ENCODE results near the gene IGFBP6. TPM values are rescaled to one million over a fixed set of nuclear protein-coding genes. Genes with fewer than 3 reads are reported as not detected.
A peak's percentile ranks its signal among the peaks of the same experiment; 100 is the strongest.

The IGFBP6 gene
- total and polyA plus RNA-seq, 9 of the 15 experiments (the other 6 are each of a cell fraction or from before 2014, with no cell fraction given), result 0.15 to 1.4 (median 0.54) TPM

- TF ChIP-seq, protein P1, sequence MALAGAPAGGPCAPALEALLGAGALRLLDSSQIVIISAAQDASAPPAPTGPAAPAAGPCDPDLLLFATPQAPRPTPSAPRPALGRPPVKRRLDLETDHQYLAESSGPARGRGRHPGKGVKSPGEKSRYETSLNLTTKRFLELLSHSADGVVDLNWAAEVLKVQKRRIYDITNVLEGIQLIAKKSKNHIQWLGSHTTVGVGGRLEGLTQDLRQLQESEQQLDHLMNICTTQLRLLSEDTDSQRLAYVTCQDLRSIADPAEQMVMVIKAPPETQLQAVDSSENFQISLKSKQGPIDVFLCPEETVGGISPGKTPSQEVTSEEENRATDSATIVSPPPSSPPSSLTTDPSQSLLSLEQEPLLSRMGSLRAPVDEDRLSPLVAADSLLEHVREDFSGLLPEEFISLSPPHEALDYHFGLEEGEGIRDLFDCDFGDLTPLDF (CRISPR knock-in tag; IDR thresholded peaks at IDR 0.05), result no peak
- TF ChIP-seq YY1 (IDR thresholded peaks at IDR 0.05; ENCODE audit: borderline replicate concordance in 1 of 3, control insufficient read depth in 1 of 3, extremely low read depth in 1 of 3, insufficient read depth in 3 of 3, insufficient read length in 1 of 3, insufficient replicate concordance in 2 of 3, low read depth in 1 of 3, low read length in 2 of 3) (no peak), ZNF696 (CRISPR knock-in tag; conservative IDR thresholded peaks at IDR 0.05) (no peak), NFE2L1 (tag; IDR thresholded peaks at IDR 0.05; ENCODE audit: borderline replicate concordance, low read depth) (no peak), ZNF644 (tag; IDR thresholded peaks at IDR 0.05; ENCODE audit: low read depth) (no peak), TAF7 (tag; IDR thresholded peaks at IDR 0.05) (no peak), ZNF146 (CRISPR knock-in tag; IDR thresholded peaks at IDR 0.05; ENCODE audit: unreplicated experiment) (no peak), CCAR2 (IDR thresholded peaks at IDR 0.05; ENCODE audit: low read depth, low read length) (no peak), ELF1 (tag; IDR thresholded peaks at IDR 0.05) (no peak), SRSF7 (optimal IDR thresholded peaks at IDR 0.05; ENCODE audit: low read depth, low read length) (no peak), SMARCA4 (IDR thresholded peaks at IDR 0.05) (peak; percentile 44; the same call in 1 of the 2 replicates), TCF7 (IDR thresholded peaks at IDR 0.05; ENCODE audit: borderline replicate concordance) (no peak), SMARCE1 (IDR thresholded peaks at IDR 0.05) (0 out of 2 replicates have a peak, but pooled peaks have one; percentile 55), ZNF77 (CRISPR knock-in tag; IDR thresholded peaks at IDR 0.05) (no peak), ARID1B (IDR thresholded peaks at IDR 0.05) (peak; percentile 49), ARID3A (IDR thresholded peaks at IDR 0.05; ENCODE audit: borderline replicate concordance, low read depth, low read length) (no peak), SREBF1 (IDR thresholded peaks at IDR 0.05; ENCODE audit: borderline replicate concordance, low read depth, low read length) (no peak), POLR2B (IDR thresholded peaks at IDR 0.05; ENCODE audit: low read depth, partially characterized antibody) (no peak)
- TF ChIP-seq, protein P2, sequence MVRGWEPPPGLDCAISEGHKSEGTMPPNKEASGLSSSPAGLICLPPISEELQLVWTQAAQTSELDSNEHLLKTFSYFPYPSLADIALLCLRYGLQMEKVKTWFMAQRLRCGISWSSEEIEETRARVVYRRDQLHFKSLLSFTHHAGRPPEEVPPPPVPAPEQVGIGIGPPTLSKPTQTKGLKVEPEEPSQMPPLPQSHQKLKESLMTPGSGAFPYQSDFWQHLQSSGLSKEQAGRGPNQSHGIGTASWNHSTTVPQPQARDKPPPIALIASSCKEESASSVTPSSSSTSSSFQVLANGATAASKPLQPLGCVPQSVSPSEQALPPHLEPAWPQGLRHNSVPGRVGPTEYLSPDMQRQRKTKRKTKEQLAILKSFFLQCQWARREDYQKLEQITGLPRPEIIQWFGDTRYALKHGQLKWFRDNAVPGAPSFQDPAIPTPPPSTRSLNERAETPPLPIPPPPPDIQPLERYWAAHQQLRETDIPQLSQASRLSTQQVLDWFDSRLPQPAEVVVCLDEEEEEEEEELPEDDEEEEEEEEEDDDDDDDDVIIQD (CRISPR knock-in tag; IDR thresholded peaks at IDR 0.05), result no peak
- TF ChIP-seq, protein P3, sequence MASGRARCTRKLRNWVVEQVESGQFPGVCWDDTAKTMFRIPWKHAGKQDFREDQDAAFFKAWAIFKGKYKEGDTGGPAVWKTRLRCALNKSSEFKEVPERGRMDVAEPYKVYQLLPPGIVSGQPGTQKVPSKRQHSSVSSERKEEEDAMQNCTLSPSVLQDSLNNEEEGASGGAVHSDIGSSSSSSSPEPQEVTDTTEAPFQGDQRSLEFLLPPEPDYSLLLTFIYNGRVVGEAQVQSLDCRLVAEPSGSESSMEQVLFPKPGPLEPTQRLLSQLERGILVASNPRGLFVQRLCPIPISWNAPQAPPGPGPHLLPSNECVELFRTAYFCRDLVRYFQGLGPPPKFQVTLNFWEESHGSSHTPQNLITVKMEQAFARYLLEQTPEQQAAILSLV (tag; IDR thresholded peaks at IDR 0.05), result no peak
- TF ChIP-seq, protein P4, sequence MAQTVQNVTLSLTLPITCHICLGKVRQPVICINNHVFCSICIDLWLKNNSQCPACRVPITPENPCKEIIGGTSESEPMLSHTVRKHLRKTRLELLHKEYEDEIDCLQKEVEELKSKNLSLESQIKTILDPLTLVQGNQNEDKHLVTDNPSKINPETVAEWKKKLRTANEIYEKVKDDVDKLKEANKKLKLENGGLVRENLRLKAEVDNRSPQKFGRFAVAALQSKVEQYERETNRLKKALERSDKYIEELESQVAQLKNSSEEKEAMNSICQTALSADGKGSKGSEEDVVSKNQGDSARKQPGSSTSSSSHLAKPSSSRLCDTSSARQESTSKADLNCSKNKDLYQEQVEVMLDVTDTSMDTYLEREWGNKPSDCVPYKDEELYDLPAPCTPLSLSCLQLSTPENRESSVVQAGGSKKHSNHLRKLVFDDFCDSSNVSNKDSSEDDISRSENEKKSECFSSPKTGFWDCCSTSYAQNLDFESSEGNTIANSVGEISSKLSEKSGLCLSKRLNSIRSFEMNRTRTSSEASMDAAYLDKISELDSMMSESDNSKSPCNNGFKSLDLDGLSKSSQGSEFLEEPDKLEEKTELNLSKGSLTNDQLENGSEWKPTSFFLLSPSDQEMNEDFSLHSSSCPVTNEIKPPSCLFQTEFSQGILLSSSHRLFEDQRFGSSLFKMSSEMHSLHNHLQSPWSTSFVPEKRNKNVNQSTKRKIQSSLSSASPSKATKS (CRISPR knock-in tag; IDR thresholded peaks at IDR 0.05), result no peak
Measured at GRCh38 chr12:53143355-53143754, 45.9 kb downstream of the IGFBP6 start (continued).
